Measurements from ENCODE around the gene FAM83F. TPM values are rescaled to one million over a fixed set of nuclear protein-coding genes. Genes with fewer than 3 reads are reported as not detected.

FAM83F gene
- total RNA-seq, 1 donor from 2014 or later, result 12.8 TPM

GRCh38 chr22:40030026-40030757, 35.4 kb downstream of the FAM83F start:
- Histone ChIP-seq H3K27me3 (no peaks in the 10 kb centered on the region), H3K36me3 (no peaks in the 10 kb centered on the region), H3K27ac (no peak overlapping the region), H3K9me3 (no peaks in the 10 kb centered on the region), H3K4me1 (peaks cover 11% of the 10 kb centered on the region), H3K4me3 (no peak overlapping the region)
- intact Hi-C loops (cut with DNase I), result loop anchor here (5.0 kb wide), 1 partner anchor 638 kb away; no protein-coding TSS in a partner anchor
- TF ChIP-seq CTCF (IDR thresholded peaks at IDR 0.05) (no peak), POLR2AphosphoS5 (IDR thresholded peaks at IDR 0.05; ENCODE audit: insufficient read depth in 1 of 2, low read depth in 1 of 2) (no peak), POLR2A (IDR thresholded peaks at IDR 0.05) (no peak)
- no peak for DNase-seq (ENCODE audit: extremely low spot score in 2 of 2)

GRCh38 chr22:40030758-40031095, 36.0 kb downstream of the FAM83F start:
- intact Hi-C loops (cut with DNase I), result loop anchor here (5.0 kb wide), 1 partner anchor 638 kb away; no protein-coding TSS in a partner anchor
- peaks cover 10% of the 10 kb centered on the region for H3K4me1 ChIP-seq
- no peaks in the 10 kb centered on the region for H3K36me3 ChIP-seq
- H3K27ac ChIP-seq, result no peak overlapping the region
- no peak overlapping the region for H3K4me3 ChIP-seq
- no peaks in the 10 kb centered on the region for H3K9me3 ChIP-seq
- TF ChIP-seq POLR2AphosphoS5 (IDR thresholded peaks at IDR 0.05; ENCODE audit: insufficient read depth in 1 of 2, low read depth in 1 of 2), result no peak
- TF ChIP-seq CTCF (IDR thresholded peaks at IDR 0.05), result no peak
- no peak for TF ChIP-seq POLR2A (IDR thresholded peaks at IDR 0.05)
- DNase-seq (ENCODE audit: extremely low spot score in 2 of 2), result no peak
- H3K27me3 ChIP-seq, result no peaks in the 10 kb centered on the region

- Histone ChIP-seq H3K4me1 (peaks cover 10% of the 10 kb centered on the region), H3K27ac (no peak overlapping the region), H3K27me3 (no peaks in the 10 kb centered on the region), H3K9me3 (no peaks in the 10 kb centered on the region), H3K4me3 (no peak overlapping the region), H3K36me3 (no peaks in the 10 kb centered on the region)
- intact Hi-C loops (cut with DNase I), result loop anchor here (5.0 kb wide), 1 partner anchor 640 kb away; no protein-coding TSS in a partner anchor
- TF ChIP-seq CTCF (IDR thresholded peaks at IDR 0.05) (no peak), POLR2AphosphoS5 (IDR thresholded peaks at IDR 0.05; ENCODE audit: insufficient read depth in 1 of 2, low read depth in 1 of 2) (no peak), POLR2A (IDR thresholded peaks at IDR 0.05) (no peak)
- DNase-seq (ENCODE audit: extremely low spot score in 2 of 2), result no peak
Observed at GRCh38 chr22:40031766-40032470, 37.2 kb downstream of the FAM83F start.

- Histone ChIP-seq H3K9me3 (no peaks in the 10 kb centered on the region), H3K36me3 (no peaks in the 10 kb centered on the region), H3K27me3 (no peaks in the 10 kb centered on the region), H3K4me1 (peaks cover under 1% of the 10 kb centered on the region), H3K4me3 (no peak overlapping the region), H3K27ac (no peak overlapping the region)
- TF ChIP-seq POLR2AphosphoS5 (IDR thresholded peaks at IDR 0.05; ENCODE audit: insufficient read depth in 1 of 2, low read depth in 1 of 2), result no peak
- no peak for TF ChIP-seq CTCF (IDR thresholded peaks at IDR 0.05)
- TF ChIP-seq POLR2A (IDR thresholded peaks at IDR 0.05), result no peak
- no peak for DNase-seq (ENCODE audit: extremely low spot score in 2 of 2)
- intact Hi-C loops (cut with DNase I), result loop anchor here (5.0 kb wide), 1 partner anchor 641 kb away; no protein-coding TSS in a partner anchor
Observed at GRCh38 chr22:40033586-40034380, 39.0 kb downstream of the FAM83F start.

All from vagina (tissue), 2 donors.